T-helper 1 cell treated with Interleukin-12 subunit alpha and Interleukin-12 subunit beta and Interleukin-4 antibody, amounts not matched to agents 30 μg/mL and 1 μg/mL, for 36 hours (primary cell): ENCODE measurements around the gene RHOG.
"Not testable (repeated sequence)": the region's sequence is repeated elsewhere in the genome, so short reads cannot be mapped to it uniquely, and the experiment has no call there.

Experiments
- H3K27ac Mint-ChIP-seq: one replicate; pipeline ENCODE4 v1.8.0; 2021; ENCODE audit warnings: mild to moderate bottlenecking, mixed read lengths
- H3K27me3 Mint-ChIP-seq: one replicate; pipeline ENCODE4 v1.8.0; 2021; ENCODE audit warnings: low read depth, mixed read lengths
- H3K36me3 Mint-ChIP-seq: one replicate; pipeline ENCODE4 v1.8.0; 2021; ENCODE audit warnings: low read depth, mixed read lengths
- H3K4me1 Mint-ChIP-seq: one replicate; pipeline ENCODE4 v1.8.0; 2021; ENCODE audit warnings: low read depth, mixed read lengths
- H3K4me3 Mint-ChIP-seq: one replicate; pipeline ENCODE4 v1.8.0; 2021; ENCODE audit warnings: mild to moderate bottlenecking, moderate library complexity, mixed read lengths
- H3K9me3 Mint-ChIP-seq: one replicate; pipeline ENCODE4 v1.8.0; 2021; ENCODE audit warnings: mixed read lengths

The RHOG gene

GRCh38 chr11:3799143-3799542 lies 41.6 kb downstream of the RHOG start:
- peaks cover 10% of the 10 kb centered on the region for H3K36me3 Mint-ChIP-seq
- peaks cover 30% of the 10 kb centered on the region for H3K4me1 Mint-ChIP-seq
- H3K27me3 Mint-ChIP-seq, result no peaks in the 10 kb centered on the region
- H3K27ac Mint-ChIP-seq, result peak overlapping the region; percentile 98
- H3K9me3 Mint-ChIP-seq, result no peaks in the 10 kb centered on the region
- H3K4me3 Mint-ChIP-seq, result peak overlapping the region; percentile 97

- peak within 1 kb of the TSS; percentile 97 for H3K4me3 Mint-ChIP-seq
- H3K36me3 Mint-ChIP-seq, result peaks cover 12% of the 10 kb centered on the region
- H3K9me3 Mint-ChIP-seq, result no peaks in the 10 kb centered on the region
- peak within 1 kb of the TSS; percentile 98 for H3K27ac Mint-ChIP-seq
- no peaks in the 10 kb centered on the region for H3K27me3 Mint-ChIP-seq
- H3K4me1 Mint-ChIP-seq, result peaks cover 32% of the 10 kb centered on the region
Observed at GRCh38 chr11:3797329-3798090, 43.2 kb downstream of the RHOG start, which contains the start of gene NUP98. Gene NUP98 (minus strand): TSS chr11:3797554. CDS start chr11:3782117, 15,437 bp downstream.

- Mint-ChIP-seq H3K4me1 (peaks cover 31% of the 10 kb centered on the region), H3K36me3 (peaks cover 16% of the 10 kb centered on the region), H3K27me3 (no peaks in the 10 kb centered on the region), H3K9me3 (no peaks in the 10 kb centered on the region), H3K27ac (peak overlapping the region; percentile 98), H3K4me3 (peak overlapping the region; percentile 97)
Observed at GRCh38 chr11:3796801-3797328, 43.9 kb downstream of the RHOG start.

- Mint-ChIP-seq H3K27me3 (no peaks in the 10 kb centered on the region), H3K9me3 (no peaks in the 10 kb centered on the region), H3K36me3 (peaks cover 16% of the 10 kb centered on the region), H3K27ac (peak overlapping the region; percentile 98), H3K4me3 (peak overlapping the region; percentile 97), H3K4me1 (peaks cover 31% of the 10 kb centered on the region)
Observed at GRCh38 chr11:3796346-3796745, 44.4 kb downstream of the RHOG start.

- H3K36me3 Mint-ChIP-seq, result peaks cover 16% of the 10 kb centered on the region
- H3K9me3 Mint-ChIP-seq, result no peaks in the 10 kb centered on the region
- no peaks in the 10 kb centered on the region for H3K27me3 Mint-ChIP-seq
- peak overlapping the region; percentile 98 for H3K27ac Mint-ChIP-seq
- H3K4me3 Mint-ChIP-seq, result peak overlapping the region; percentile 97
- peaks cover 31% of the 10 kb centered on the region for H3K4me1 Mint-ChIP-seq
Observed at GRCh38 chr11:3796002-3796311, 44.8 kb downstream of the RHOG start.

GRCh38 chr11:3795131-3796001 lies 45.4 kb downstream of the RHOG start:
- peak overlapping the region; percentile 98 for H3K27ac Mint-ChIP-seq
- H3K27me3 Mint-ChIP-seq, result no peaks in the 10 kb centered on the region
- no peaks in the 10 kb centered on the region for H3K9me3 Mint-ChIP-seq
- peaks cover 33% of the 10 kb centered on the region for H3K4me1 Mint-ChIP-seq
- peak overlapping the region; percentile 97 for H3K4me3 Mint-ChIP-seq
- peaks cover 16% of the 10 kb centered on the region for H3K36me3 Mint-ChIP-seq

- Mint-ChIP-seq H3K36me3 (peaks cover 19% of the 10 kb centered on the region), H3K4me1 (peaks cover 38% of the 10 kb centered on the region), H3K27ac (peak overlapping the region; percentile 14)
- H3K9me3 Mint-ChIP-seq, H3K27me3 Mint-ChIP-seq, H3K4me3 Mint-ChIP-seq: not testable (repeated sequence)
Observed at GRCh38 chr11:3794387-3794786, 46.4 kb downstream of the RHOG start.

- Mint-ChIP-seq H3K4me3 (peak overlapping the region; percentile 40), H3K27me3 (no peaks in the 10 kb centered on the region), H3K36me3 (peaks cover 26% of the 10 kb centered on the region), H3K27ac (peak overlapping the region; percentile 72), H3K4me1 (peaks cover 52% of the 10 kb centered on the region), H3K9me3 (no peaks in the 10 kb centered on the region)
Observed at GRCh38 chr11:3786781-3787428, 53.9 kb downstream of the RHOG start.

- H3K27me3 Mint-ChIP-seq, result no peaks in the 10 kb centered on the region
Observed at GRCh38 chr11:3783611-3784010, 57.1 kb downstream of the RHOG start.

GRCh38 chr11:3782963-3783362 lies 57.8 kb downstream of the RHOG start:
- peak overlapping the region; percentile 28 for H3K4me3 Mint-ChIP-seq
- peaks cover 35% of the 10 kb centered on the region for H3K36me3 Mint-ChIP-seq
- peak overlapping the region; percentile 52 for H3K27ac Mint-ChIP-seq
- H3K4me1 Mint-ChIP-seq, result peaks cover 45% of the 10 kb centered on the region
- no peaks in the 10 kb centered on the region for H3K9me3 Mint-ChIP-seq
- no peaks in the 10 kb centered on the region for H3K27me3 Mint-ChIP-seq

More at GRCh38 chr11:3783611-3784010, 57.1 kb downstream of the RHOG start:
- Mint-ChIP-seq H3K9me3 (no peaks in the 10 kb centered on the region), H3K36me3 (peaks cover 32% of the 10 kb centered on the region), H3K4me1 (peaks cover 45% of the 10 kb centered on the region), H3K4me3 (no peak overlapping the region), H3K27ac (peak overlapping the region; percentile 95)

GRCh38 chr11:3781423-3781822 lies 59.3 kb downstream of the RHOG start:
- Mint-ChIP-seq H3K27ac (peak overlapping the region; percentile 18), H3K9me3 (no peaks in the 10 kb centered on the region), H3K4me1 (peaks cover 32% of the 10 kb centered on the region), H3K36me3 (peaks cover 35% of the 10 kb centered on the region), H3K27me3 (no peaks in the 10 kb centered on the region), H3K4me3 (no peak overlapping the region)
